ENCODE measurements around the gene CKS1B.

GRCh38 chr1:154978360-154978759 lies 3.9 kb downstream of the CKS1B start:
- TF ChIP-seq POLR2A (IDR thresholded peaks at IDR 0.05) (no peak), CTCF (IDR thresholded peaks at IDR 0.05 in 4 of 5, conservative IDR thresholded peaks at IDR 0.05 in 1 of 5) (no peak)

Measured in gastrocnemius medialis (tissue), 4 donors.